Measurements from ENCODE around the gene UHMK1.

GRCh38 chr1:162527314-162527713 is 29.7 kb downstream of the UHMK1 start:
- TF ChIP-seq, protein P1, sequence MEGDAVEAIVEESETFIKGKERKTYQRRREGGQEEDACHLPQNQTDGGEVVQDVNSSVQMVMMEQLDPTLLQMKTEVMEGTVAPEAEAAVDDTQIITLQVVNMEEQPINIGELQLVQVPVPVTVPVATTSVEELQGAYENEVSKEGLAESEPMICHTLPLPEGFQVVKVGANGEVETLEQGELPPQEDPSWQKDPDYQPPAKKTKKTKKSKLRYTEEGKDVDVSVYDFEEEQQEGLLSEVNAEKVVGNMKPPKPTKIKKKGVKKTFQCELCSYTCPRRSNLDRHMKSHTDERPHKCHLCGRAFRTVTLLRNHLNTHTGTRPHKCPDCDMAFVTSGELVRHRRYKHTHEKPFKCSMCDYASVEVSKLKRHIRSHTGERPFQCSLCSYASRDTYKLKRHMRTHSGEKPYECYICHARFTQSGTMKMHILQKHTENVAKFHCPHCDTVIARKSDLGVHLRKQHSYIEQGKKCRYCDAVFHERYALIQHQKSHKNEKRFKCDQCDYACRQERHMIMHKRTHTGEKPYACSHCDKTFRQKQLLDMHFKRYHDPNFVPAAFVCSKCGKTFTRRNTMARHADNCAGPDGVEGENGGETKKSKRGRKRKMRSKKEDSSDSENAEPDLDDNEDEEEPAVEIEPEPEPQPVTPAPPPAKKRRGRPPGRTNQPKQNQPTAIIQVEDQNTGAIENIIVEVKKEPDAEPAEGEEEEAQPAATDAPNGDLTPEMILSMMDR (IDR thresholded peaks at IDR 0.05), result no peak
- TF ChIP-seq POLR2A (IDR thresholded peaks at IDR 0.05), result no peak
